Activated T-cell treated with anti-CD3 and anti-CD28 coated beads, Interleukin-2, amount 50 U/mL, for 1 hour (primary cell): ENCODE measurements around the gene FBXL14.
"Not testable (repeated sequence)": the region's sequence is repeated elsewhere in the genome, so short reads cannot be mapped to it uniquely, and the experiment has no call there.

Experiments used
- DNase-seq: peaks from one replicate; pipeline ENCODE4 v3.0.0-alpha.2; 2020

Gene FBXL14

DNA sequence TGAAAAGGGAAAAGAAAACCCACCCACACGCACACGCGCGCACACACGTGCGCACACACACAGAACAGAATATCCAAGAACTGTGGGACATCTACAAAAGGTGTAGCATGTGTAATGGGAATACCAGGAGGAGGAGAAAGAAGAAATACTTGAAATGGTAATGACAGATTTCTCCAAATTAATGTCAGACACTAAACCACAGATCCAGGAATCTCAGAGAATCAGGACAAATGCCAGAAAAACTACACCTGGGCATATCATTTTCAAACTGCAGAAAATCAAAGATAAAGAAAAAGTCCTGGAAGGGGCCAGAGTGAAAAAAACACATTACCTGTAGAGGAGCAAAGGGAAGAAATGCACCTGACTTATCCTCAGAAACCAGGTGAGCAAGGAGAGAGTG is 26.5 kb downstream of the FBXL14 start:
- no peak for DNase-seq

DNA sequence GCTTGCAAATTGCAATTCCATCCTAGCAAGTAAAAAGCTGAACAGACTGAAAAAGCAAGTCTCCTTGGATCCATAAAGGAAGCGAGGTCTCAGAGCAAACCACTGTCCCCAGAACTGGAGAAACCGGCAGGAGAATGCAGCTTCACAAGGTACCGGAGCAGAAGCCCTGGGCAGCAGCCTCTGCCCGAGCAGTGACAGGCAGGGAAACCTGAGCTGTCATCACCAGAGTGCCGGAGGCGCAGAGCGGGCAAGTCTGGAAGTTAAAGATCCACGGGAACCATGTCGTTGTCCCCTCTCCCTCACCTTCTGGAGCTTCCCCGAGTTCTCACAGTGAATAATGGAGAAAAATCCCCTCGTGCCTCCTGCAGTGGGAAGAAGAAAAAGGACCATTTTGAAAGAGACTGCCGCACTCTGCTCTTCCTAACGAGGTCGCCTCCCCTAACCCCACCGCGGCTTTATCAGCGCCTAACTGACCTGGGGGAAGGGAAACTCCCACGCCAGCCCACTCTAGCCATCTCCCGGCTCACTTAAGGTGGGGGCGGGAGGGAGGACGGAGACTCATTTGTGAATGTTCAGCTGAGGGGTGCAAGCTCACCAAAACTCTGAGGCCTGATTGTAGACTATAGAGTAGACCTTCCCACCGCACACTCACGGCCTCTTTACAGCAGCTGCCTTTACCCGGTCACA is 27.8 kb downstream of the FBXL14 start:
- no peak for DNase-seq

GRCh38 chr12:1565172-1565571 is 29.2 kb downstream of the FBXL14 start:
- no peak for DNase-seq

GRCh38 chr12:1564067-1564466 is 30.3 kb downstream of the FBXL14 start:
- DNase-seq = no peak

GRCh38 chr12:1562813-1563407 is 31.5 kb downstream of the FBXL14 start:
- DNase-seq = no peak

DNA sequence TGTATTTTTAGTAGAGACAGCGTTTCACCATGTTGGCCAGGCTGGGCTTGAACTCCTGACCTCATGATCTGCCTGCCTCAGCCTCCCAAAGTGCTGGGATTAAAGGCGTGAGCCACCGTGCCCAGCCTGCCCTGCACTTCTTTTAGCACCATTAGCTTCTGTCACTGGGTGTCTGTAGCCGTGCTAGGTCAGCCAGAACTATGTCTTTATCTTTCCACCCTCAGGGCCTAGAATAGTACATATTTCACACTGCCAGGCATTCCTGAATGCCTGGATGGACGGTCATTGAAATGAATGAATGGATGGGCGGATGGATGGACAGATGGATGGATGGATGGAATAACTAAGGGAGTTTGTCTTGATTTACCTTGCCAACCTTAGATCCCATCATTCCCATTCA is 33.7 kb downstream of the FBXL14 start:
- no peak for DNase-seq

DNA sequence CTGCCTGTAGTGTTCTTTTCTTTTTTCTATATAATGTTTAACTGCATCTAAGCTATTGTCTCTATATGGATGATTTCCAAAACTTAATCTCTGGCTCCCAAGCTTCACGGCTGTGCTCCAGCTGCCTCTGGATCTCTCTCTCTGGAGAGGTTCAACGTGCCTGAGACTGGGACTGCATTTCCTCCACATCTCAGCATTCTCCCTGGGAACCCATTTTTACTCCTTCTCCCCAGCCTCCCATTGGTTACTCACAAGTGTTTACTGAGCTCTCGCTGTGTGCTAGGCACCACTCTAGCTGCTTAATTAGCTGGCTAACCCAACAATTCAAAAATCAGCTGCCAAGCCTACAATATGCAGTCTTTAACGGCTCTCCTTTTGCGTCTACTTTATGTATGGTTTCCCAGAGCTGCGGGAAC is 34.7 kb downstream of the FBXL14 start:
- no peak for DNase-seq

- not testable (repeated sequence) for DNase-seq
Observed at GRCh38 chr12:1558108-1558507, 36.3 kb downstream of the FBXL14 start.

GRCh38 chr12:1553987-1554982 is 40.1 kb downstream of the FBXL14 start:
- DNase-seq = no peak

GRCh38 chr12:1553536-1553935 is 40.8 kb downstream of the FBXL14 start:
- no peak for DNase-seq

- DNase-seq = no peak
Observed at GRCh38 chr12:1552911-1553491, 41.4 kb downstream of the FBXL14 start.

- DNase-seq = no peak
Observed at GRCh38 chr12:1552171-1552570, 42.2 kb downstream of the FBXL14 start.

GRCh38 chr12:1551496-1551895 is 42.9 kb downstream of the FBXL14 start:
- DNase-seq = no peak

GRCh38 chr12:1546931-1547640 is 47.3 kb downstream of the FBXL14 start:
- no peak for DNase-seq

GRCh38 chr12:1544996-1545700 is 49.2 kb downstream of the FBXL14 start:
- no peak for DNase-seq

DNA sequence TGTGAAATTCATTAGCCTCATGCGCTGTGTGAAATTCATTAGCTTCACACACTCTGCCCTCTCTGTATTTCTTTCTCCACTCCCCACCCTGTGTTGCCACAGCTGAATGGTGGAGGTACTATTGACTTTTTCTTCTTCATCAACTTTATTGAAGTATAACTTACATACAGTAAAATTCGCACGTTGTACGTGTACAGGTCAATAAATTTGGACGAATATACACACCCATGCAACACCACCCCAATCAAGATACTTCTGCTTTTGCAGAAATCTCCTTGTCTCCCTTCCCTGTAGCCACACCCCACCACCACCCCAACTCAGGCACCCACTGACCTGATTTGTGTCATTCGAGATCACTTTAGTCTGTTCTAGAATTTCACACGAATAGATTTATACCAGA is 51.8 kb downstream of the FBXL14 start:
- DNase-seq = no peak

GRCh38 chr12:1540690-1541089 is 53.7 kb downstream of the FBXL14 start:
- DNase-seq = no peak

DNA sequence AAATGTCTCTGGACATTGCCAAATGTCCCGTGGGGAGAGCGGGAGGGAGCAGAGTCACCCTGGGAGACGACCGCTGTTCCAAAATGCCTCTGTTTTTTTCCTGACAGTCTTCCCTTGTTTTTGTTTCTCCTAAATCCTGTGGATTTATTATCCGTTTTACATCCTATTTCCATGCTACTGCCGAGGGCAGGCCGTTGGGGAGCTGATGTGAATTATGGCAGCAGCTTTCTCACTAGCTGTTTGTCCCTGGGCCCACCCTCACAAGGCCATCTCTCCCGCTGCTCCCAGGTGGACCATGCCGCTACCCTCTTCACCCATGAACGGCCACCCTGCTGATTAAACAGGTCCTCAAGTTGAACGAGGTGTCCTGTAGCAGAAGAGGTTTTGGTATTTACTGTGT is 55.2 kb downstream of the FBXL14 start:
- DNase-seq = no peak

- no peak for DNase-seq
Observed at GRCh38 chr12:1536817-1537216, 57.6 kb downstream of the FBXL14 start.

DNA sequence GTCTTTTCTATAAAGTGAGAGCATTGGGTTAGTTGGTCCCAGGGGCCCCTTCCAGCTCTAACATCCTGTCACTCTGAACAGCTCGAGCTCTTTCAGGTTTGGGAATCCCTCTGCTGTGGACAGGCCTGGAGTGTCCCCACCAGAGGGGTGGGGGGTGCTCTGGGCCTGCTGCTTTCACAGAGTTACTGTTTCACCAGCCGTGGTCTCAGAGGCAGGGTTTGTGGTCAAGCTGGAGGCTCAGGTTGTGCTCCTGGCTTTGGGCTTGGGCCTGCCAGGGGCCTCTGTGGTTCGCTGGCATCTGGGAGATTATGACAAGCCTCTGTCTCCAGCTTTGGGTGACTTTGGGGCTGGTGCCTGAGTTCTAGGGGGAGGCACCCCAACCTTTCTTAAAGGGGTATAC is 59.6 kb downstream of the FBXL14 start:
- DNase-seq = no peak

- peak; percentile 34 for DNase-seq
Observed at GRCh38 chr12:1533602-1534304, 60.6 kb downstream of the FBXL14 start.
